NT2/D1 (cell line): ENCODE data around the gene TPRA1.

Experiments used
- SUZ12 ChIP-seq: IDR thresholded peaks from 2 replicates; pipeline ENCODE4 v1.6.1; 2011; ENCODE audit not compliant: insufficient read length, insufficient read depth; ENCODE audit errors: extremely low read depth
- ZNF274 ChIP-seq: IDR thresholded peaks from 2 replicates; pipeline ENCODE4 v1.6.1; 2011; ENCODE audit warnings: mild to moderate bottlenecking, low read depth, low read length

- TF ChIP-seq ZNF274 (no peak), SUZ12 (no peak)
Observed at GRCh38 chr3:127628426-127628787, 37.9 kb upstream of the TPRA1 start.
